DOHH2 (cell line): ENCODE measurements around the gene QRICH2.
A peak's percentile ranks its signal among the peaks of the same experiment; 100 is the strongest.
"Not testable (repeated sequence)": the region's sequence is repeated elsewhere in the genome, so short reads cannot be mapped to it uniquely, and the experiment has no call there.

ENCODE experiments used
- H3F3A ChIP-seq: fragments of 200-600 bp; sonication (generic), shearing (Covaris generic); 2 replicates; pipeline ENCODE4 v1.6.0; 2016; ENCODE audit warnings: antibody characterized with exemption, mild to moderate bottlenecking; ENCODE audit not compliant: control insufficient read depth, insufficient read depth
- H3K27ac ChIP-seq: fragments of 200-600 bp; sonication (generic); 2 replicates; pipeline ENCODE4 v1.5.1; 2014; ENCODE audit warnings: low read depth, mild to moderate bottlenecking, low read length, moderate library complexity
- H3K27me3 ChIP-seq: fragments of 200-600 bp; sonication (generic); 2 replicates; pipeline ENCODE4 v1.6.1; 2014; ENCODE audit warnings: mild to moderate bottlenecking, low read length, mixed read lengths; ENCODE audit not compliant: control insufficient read depth
- H3K36me3 ChIP-seq: fragments of 200-600 bp; sonication (generic); 2 replicates; pipeline ENCODE4 v1.6.1; 2014; ENCODE audit warnings: mild to moderate bottlenecking, low read length, moderate library complexity, mixed read lengths; ENCODE audit not compliant: control insufficient read depth
- H3K4me1 ChIP-seq: fragments of 200-600 bp; sonication (generic); 2 replicates; pipeline ENCODE4 v1.6.1; 2014; ENCODE audit warnings: mild to moderate bottlenecking, low read length, mixed read lengths; ENCODE audit not compliant: control insufficient read depth
- H3K4me2 ChIP-seq: fragments of 200-600 bp; sonication (generic); 2 replicates; pipeline ENCODE4 v1.6.0; 2014; ENCODE audit warnings: mild to moderate bottlenecking, low read length, moderate library complexity
- H3K4me3 ChIP-seq: fragments of 200-600 bp; sonication (generic); 2 replicates; pipeline ENCODE4 v1.5.1; 2014; ENCODE audit warnings: mild to moderate bottlenecking, low read length, mixed read lengths
- H3K79me2 ChIP-seq: fragments of 200-600 bp; sonication (generic); 2 replicates; pipeline ENCODE4 v1.6.1; 2014; ENCODE audit warnings: mild to moderate bottlenecking, low read length, mixed read lengths; ENCODE audit not compliant: control insufficient read depth
- H3K9me2 ChIP-seq: fragments of 200-600 bp; sonication (generic); replicated peaks from 2 replicates; pipeline ENCODE4 v1.6.1; 2014; ENCODE audit warnings: mild to moderate bottlenecking, low read length, mixed read lengths; ENCODE audit not compliant: control insufficient read depth
- H3K9me3 ChIP-seq: fragments of 200-600 bp; sonication (generic); 2 replicates; pipeline ENCODE4 v1.6.1; 2014; ENCODE audit warnings: antibody characterized with exemption, low read length, mixed read lengths; ENCODE audit not compliant: control insufficient read depth, insufficient read depth
- H4K20me1 ChIP-seq: fragments of 200-600 bp; sonication (generic); 2 replicates; pipeline ENCODE4 v1.6.0; 2014; ENCODE audit warnings: low read depth, mild to moderate bottlenecking, antibody characterized with exemption, low read length, moderate library complexity; ENCODE audit not compliant: control insufficient read depth, insufficient read depth
- CTCF ChIP-seq: fragments of 200-600 bp; sonication (generic); IDR thresholded peaks from one replicate; pipeline ENCODE4 v1.5.1; 2014; ENCODE audit warnings: antibody characterized with exemption, mild to moderate bottlenecking, low read depth, low read length; ENCODE audit not compliant: poor library complexity, severe bottlenecking
- EZH2phosphoT487 ChIP-seq: fragments of 200-600 bp; sonication (generic); IDR thresholded peaks from 2 replicates; pipeline ENCODE4 v1.6.1; 2017; ENCODE audit warnings: borderline replicate concordance, mild to moderate bottlenecking, antibody characterized with exemption, low read length, moderate library complexity, mixed read lengths

Gene QRICH2

GRCh38 chr17:76268991-76269981, 38.8 kb downstream of the QRICH2 start:
- TF ChIP-seq CTCF (no peak), EZH2phosphoT487 (no peak)
- peak overlapping the region; percentile 81 for H3K4me2 ChIP-seq
- peaks cover 25% of the 10 kb centered on the region for H3F3A ChIP-seq
- H3K79me2 ChIP-seq: peaks cover 57% of the 10 kb centered on the region
- H3K36me3 ChIP-seq: peaks cover 51% of the 10 kb centered on the region
- H3K9me3 ChIP-seq: no peaks in the 10 kb centered on the region
- peak overlapping the region; percentile 88 for H3K4me3 ChIP-seq
- H3K27ac ChIP-seq: peak overlapping the region; percentile 91
- no peaks in the 10 kb centered on the region for H4K20me1 ChIP-seq
- H3K27me3 ChIP-seq: no peaks in the 10 kb centered on the region
- H3K9me2 ChIP-seq: no peaks in the 10 kb centered on the region
- peaks cover 74% of the 10 kb centered on the region for H3K4me1 ChIP-seq

GRCh38 chr17:76268015-76268749, 39.9 kb downstream of the QRICH2 start:
- H3F3A ChIP-seq: peaks cover 30% of the 10 kb centered on the region
- no peaks in the 10 kb centered on the region for H4K20me1 ChIP-seq
- H3K27ac ChIP-seq: peak overlapping the region; percentile 91
- H3K27me3 ChIP-seq: no peaks in the 10 kb centered on the region
- peaks cover 57% of the 10 kb centered on the region for H3K79me2 ChIP-seq
- H3K4me1 ChIP-seq: peaks cover 81% of the 10 kb centered on the region
- H3K9me2 ChIP-seq: no peaks in the 10 kb centered on the region
- no peak for TF ChIP-seq CTCF
- no peak for TF ChIP-seq EZH2phosphoT487
- peak overlapping the region; percentile 81 for H3K4me2 ChIP-seq
- peak overlapping the region; percentile 88 for H3K4me3 ChIP-seq
- no peaks in the 10 kb centered on the region for H3K9me3 ChIP-seq
- H3K36me3 ChIP-seq: peaks cover 51% of the 10 kb centered on the region

- Histone ChIP-seq H3K4me2 (peak overlapping the region; percentile 81), H3K79me2 (peaks cover 57% of the 10 kb centered on the region), H3F3A (peaks cover 29% of the 10 kb centered on the region), H3K27ac (peak overlapping the region; percentile 91), H3K4me1 (peaks cover 81% of the 10 kb centered on the region), H3K4me3 (peak overlapping the region; percentile 88), H3K36me3 (peaks cover 51% of the 10 kb centered on the region)
- not testable (repeated sequence) for H4K20me1 ChIP-seq, H3K27me3 ChIP-seq, H3K9me2 ChIP-seq, H3K9me3 ChIP-seq
Observed at GRCh38 chr17:76267581-76268001, 40.5 kb downstream of the QRICH2 start.
